ENCODE data around the gene PTPRK.

PTPRK gene

DNA sequence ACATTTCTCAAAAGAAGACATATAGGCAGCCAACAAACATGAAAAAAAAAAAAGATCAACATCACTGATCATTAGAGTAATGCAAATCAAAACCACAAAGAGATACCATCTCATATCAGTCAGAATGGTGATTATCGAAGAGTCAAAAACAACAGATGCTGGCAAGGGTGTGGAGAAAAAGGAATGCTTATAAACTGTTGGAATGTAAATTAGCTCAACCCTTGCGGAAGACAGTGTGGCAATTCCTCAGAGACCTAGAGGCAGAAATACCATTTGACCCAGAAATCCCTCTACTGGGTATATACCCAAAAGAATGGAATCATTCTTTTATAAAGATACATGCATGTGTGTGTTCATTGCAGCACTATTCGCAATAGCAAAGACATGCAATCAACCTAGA lies 315.8 kb downstream of the PTPRK start:
- ATAC-seq = no peak

DNA sequence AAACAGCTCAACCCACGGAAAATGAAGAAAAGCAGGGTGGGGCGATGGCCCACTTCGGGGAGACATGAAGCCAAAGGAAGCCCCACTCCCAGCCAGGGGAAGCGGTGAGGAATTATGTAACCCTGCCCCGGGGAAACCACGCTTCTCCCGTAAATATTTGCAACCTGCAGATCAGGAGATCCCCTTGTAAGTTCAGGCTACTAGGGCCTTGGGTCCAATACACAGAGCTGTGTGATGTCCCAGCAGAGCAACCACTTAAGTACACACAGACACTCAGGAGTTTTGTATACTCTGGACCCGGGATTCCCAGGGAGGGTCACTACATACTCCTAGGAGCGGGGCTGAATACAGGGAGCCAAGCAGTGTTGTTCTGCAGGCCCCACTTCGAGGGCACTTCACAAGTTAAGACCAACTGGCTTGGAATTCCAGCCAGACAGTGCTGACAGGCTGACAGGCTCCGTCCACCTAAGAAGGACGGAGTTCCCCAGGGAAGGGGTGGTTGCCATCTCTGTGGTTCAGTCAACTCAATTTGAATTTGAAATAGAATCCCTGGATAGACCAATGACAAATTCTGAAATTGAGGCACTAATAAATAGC lies 318.1 kb downstream of the PTPRK start:
- no peak for ATAC-seq
- no peak for TF ChIP-seq ESRRG (CRISPR knock-in tag; IDR thresholded peaks at IDR 0.05)

More for the DNA sequence above, 315.8 kb downstream of the PTPRK start:
- TF ChIP-seq ZNF70 (CRISPR knock-in tag; IDR thresholded peaks at IDR 0.05) (no peak), ZFP30 (CRISPR knock-in tag; IDR thresholded peaks at IDR 0.05) (no peak), ZFP3 (CRISPR knock-in tag; IDR thresholded peaks at IDR 0.05) (no peak), CREB5 (CRISPR knock-in tag; IDR thresholded peaks at IDR 0.05; ENCODE audit: low read depth) (no peak), CSRNP3 (CRISPR knock-in tag; IDR thresholded peaks at IDR 0.05) (no peak), BACH2 (CRISPR knock-in tag; IDR thresholded peaks at IDR 0.05; ENCODE audit: borderline replicate concordance) (no peak), ESRRG (CRISPR knock-in tag; IDR thresholded peaks at IDR 0.05) (no peak), CSDC2 (CRISPR knock-in tag; IDR thresholded peaks at IDR 0.05) (no peak), ARNTL (CRISPR knock-in tag; IDR thresholded peaks at IDR 0.05; ENCODE audit: borderline replicate concordance, low read depth) (no peak), ZNF565 (CRISPR knock-in tag; conservative IDR thresholded peaks at IDR 0.05; ENCODE audit: low read depth) (no peak), ZNF8 (CRISPR knock-in tag; IDR thresholded peaks at IDR 0.05) (no peak), ZC3H10 (CRISPR knock-in tag; IDR thresholded peaks at IDR 0.05) (no peak), OSR1 (CRISPR knock-in tag; IDR thresholded peaks at IDR 0.05) (no peak), TSHZ2 (CRISPR knock-in tag; IDR thresholded peaks at IDR 0.05) (no peak), RARB (CRISPR knock-in tag; IDR thresholded peaks at IDR 0.05) (no peak), GLIS3 (CRISPR knock-in tag; IDR thresholded peaks at IDR 0.05) (no peak), PPARA (CRISPR knock-in tag; IDR thresholded peaks at IDR 0.05; ENCODE audit: borderline replicate concordance) (no peak)
- TF ChIP-seq, protein P1, sequence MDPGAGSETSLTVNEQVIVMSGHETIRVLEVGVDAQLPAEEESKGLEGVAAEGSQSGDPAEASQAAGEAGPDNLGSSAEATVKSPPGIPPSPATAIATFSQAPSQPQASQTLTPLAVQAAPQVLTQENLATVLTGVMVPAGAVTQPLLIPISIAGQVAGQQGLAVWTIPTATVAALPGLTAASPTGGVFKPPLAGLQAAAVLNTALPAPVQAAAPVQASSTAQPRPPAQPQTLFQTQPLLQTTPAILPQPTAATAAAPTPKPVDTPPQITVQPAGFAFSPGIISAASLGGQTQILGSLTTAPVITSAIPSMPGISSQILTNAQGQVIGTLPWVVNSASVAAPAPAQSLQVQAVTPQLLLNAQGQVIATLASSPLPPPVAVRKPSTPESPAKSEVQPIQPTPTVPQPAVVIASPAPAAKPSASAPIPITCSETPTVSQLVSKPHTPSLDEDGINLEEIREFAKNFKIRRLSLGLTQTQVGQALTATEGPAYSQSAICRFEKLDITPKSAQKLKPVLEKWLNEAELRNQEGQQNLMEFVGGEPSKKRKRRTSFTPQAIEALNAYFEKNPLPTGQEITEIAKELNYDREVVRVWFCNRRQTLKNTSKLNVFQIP (CRISPR knock-in tag; IDR thresholded peaks at IDR 0.05; ENCODE audit: borderline replicate concordance, low read depth) = no peak

DNA sequence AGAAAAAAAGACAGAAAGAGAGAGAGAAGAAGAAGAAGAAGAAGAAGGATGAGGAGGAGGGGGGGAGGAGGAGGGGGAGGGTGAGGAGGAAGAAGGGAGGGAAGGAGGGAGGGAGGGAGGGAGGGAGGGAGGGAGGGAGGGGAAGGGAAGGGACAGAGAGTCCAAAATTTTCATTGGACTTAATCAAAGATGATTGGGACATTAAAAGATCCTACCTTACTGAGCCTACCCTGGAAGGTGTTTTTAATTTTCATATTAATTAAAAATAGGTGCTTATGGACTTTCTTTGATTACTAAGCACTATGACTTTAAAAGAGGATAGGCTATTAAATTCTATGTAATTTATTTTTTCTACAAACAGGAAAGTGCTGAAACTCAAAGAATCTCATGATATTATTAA lies 319.6 kb downstream of the PTPRK start:
- ATAC-seq = no peak
- no peak for TF ChIP-seq ESRRG (CRISPR knock-in tag; IDR thresholded peaks at IDR 0.05)

GRCh38 chr6:128199461-128199860 lies 320.9 kb downstream of the PTPRK start:
- no peak for TF ChIP-seq PPARA (CRISPR knock-in tag; IDR thresholded peaks at IDR 0.05; ENCODE audit: borderline replicate concordance)
- no peak for TF ChIP-seq TSHZ2 (CRISPR knock-in tag; IDR thresholded peaks at IDR 0.05)
- ATAC-seq = no peak

Measured in SK-N-SH treated with all-trans-retinoic acid at 6 μM for 48 hours (cell line).